ENCODE results near the gene RAB15.

RAB15 gene

GRCh38 chr14:65012353-65012752 is 40.2 kb upstream of the RAB15 start:
- no peak overlapping the region for H3K4ac ChIP-seq (ENCODE audit: low read depth in 1 of 2, low read length in 2 of 2)
- H3K36me3 ChIP-seq (ENCODE audit: control insufficient read depth in 1 of 2, insufficient read depth in 2 of 2, low read depth in 1 of 2, low read length in 2 of 2): peaks cover 26 to 30% of the 10 kb centered on the region in 2 experiments
- no peak overlapping the region for H3K27ac ChIP-seq (ENCODE audit: low read length, poor library complexity, severe bottlenecking)
- H3K4me1 ChIP-seq (ENCODE audit: control insufficient read depth, insufficient read depth, low read depth, low read length): no peaks in the 10 kb centered on the region
- no peak overlapping the region for H3K4me2 ChIP-seq (ENCODE audit: low read length, poor library complexity, severe bottlenecking)
- no peak overlapping the region for H3K9ac ChIP-seq (ENCODE audit: low read length)
- H3K27me3 ChIP-seq (ENCODE audit: control insufficient read depth in 1 of 2, insufficient read depth in 1 of 2, low read length in 2 of 2): no peaks in the 10 kb centered on the region
- no peak overlapping the region for H4K8ac ChIP-seq (ENCODE audit: low read length)
- H2BK120ac ChIP-seq (ENCODE audit: low read depth, low read length): no peak overlapping the region
- no peak overlapping the region for H2AFZ ChIP-seq (ENCODE audit: low read depth, low read length)
- H3K23ac ChIP-seq (ENCODE audit: low read length in 2 of 2): no peak overlapping the region
- no peak overlapping the region for H2BK5ac ChIP-seq (ENCODE audit: low read depth, low read length, poor library complexity, severe bottlenecking)
- no peak overlapping the region for H3K18ac ChIP-seq (ENCODE audit: low read depth in 1 of 2, low read length in 2 of 2)
- H3K14ac ChIP-seq (ENCODE audit: low read length in 2 of 2): no peak overlapping the region
- no peak overlapping the region for H2BK12ac ChIP-seq (ENCODE audit: low read length in 2 of 2)
- H3K79me1 ChIP-seq (replicated peaks; ENCODE audit: low read length, poor library complexity, severe bottlenecking): peaks cover 6% of the 10 kb centered on the region
- no peak overlapping the region for H4K91ac ChIP-seq (ENCODE audit: low read length)
- no peak for DNase-seq
- no peak overlapping the region for H2AK5ac ChIP-seq (ENCODE audit: low read length, severe bottlenecking)
- WGBS: 93% methylated on average over 4 of the region's 4 CpGs
- H3K9me3 ChIP-seq (ENCODE audit: control insufficient read depth, low read length): no peaks in the 10 kb centered on the region
- H3K4me3 ChIP-seq (ENCODE audit: insufficient read depth in 1 of 2, low read depth in 1 of 2, low read length in 2 of 2): no peak overlapping the region
- no peak overlapping the region for H2BK15ac ChIP-seq (ENCODE audit: low read depth, poor library complexity, severe bottlenecking)

DNA sequence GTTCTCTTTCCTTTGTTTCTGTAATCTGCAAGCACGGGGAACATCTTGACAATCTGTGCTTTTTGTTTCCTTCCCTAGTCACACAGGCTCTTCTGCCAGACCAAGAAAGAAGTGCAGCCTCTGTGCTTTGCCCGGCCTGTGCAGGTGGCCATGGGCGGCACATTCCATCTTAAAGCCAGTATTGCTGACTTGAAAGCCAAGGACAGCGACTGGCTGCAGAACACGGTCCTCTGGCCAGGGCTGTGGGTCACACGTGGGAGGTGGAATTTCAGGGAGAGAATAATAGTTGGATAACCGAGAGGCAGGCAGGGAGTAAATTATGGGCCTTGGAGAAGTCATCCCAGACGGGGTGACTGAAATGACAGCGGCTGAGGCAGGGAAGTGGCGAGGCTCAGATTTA is 39.4 kb upstream of the RAB15 start:
- no peak overlapping the region for H3K4me2 ChIP-seq (ENCODE audit: low read length, poor library complexity, severe bottlenecking)
- peaks cover 6% of the 10 kb centered on the region for H3K79me1 ChIP-seq (replicated peaks; ENCODE audit: low read length, poor library complexity, severe bottlenecking)
- H3K4ac ChIP-seq (ENCODE audit: low read depth in 1 of 2, low read length in 2 of 2): no peak overlapping the region
- WGBS: 95% methylated on average over 10 of the region's 10 CpGs
- no peak for DNase-seq
- no peak overlapping the region for H4K8ac ChIP-seq (ENCODE audit: low read length)
- H3K18ac ChIP-seq (ENCODE audit: low read depth in 1 of 2, low read length in 2 of 2): no peak overlapping the region
- no peak overlapping the region for H3K27ac ChIP-seq (ENCODE audit: low read length, poor library complexity, severe bottlenecking)
- H2BK120ac ChIP-seq (ENCODE audit: low read depth, low read length): no peak overlapping the region
- H2BK5ac ChIP-seq (ENCODE audit: low read depth, low read length, poor library complexity, severe bottlenecking): no peak overlapping the region
- no peak overlapping the region for H4K91ac ChIP-seq (ENCODE audit: low read length)
- peaks cover 19 to 29% of the 10 kb centered on the region in 2 experiments for H3K36me3 ChIP-seq (ENCODE audit: control insufficient read depth in 1 of 2, insufficient read depth in 2 of 2, low read depth in 1 of 2, low read length in 2 of 2)
- no peak overlapping the region for H3K23ac ChIP-seq (ENCODE audit: low read length in 2 of 2)
- no peak overlapping the region for H3K9ac ChIP-seq (ENCODE audit: low read length)
- H3K4me3 ChIP-seq (ENCODE audit: insufficient read depth in 1 of 2, low read depth in 1 of 2, low read length in 2 of 2): no peak overlapping the region
- H2BK15ac ChIP-seq (ENCODE audit: low read depth, poor library complexity, severe bottlenecking): no peak overlapping the region
- no peak overlapping the region for H2AK5ac ChIP-seq (ENCODE audit: low read length, severe bottlenecking)
- H2AFZ ChIP-seq (ENCODE audit: low read depth, low read length): no peak overlapping the region
- no peak overlapping the region for H3K14ac ChIP-seq (ENCODE audit: low read length in 2 of 2)
- H3K9me3 ChIP-seq (ENCODE audit: control insufficient read depth, low read length): no peaks in the 10 kb centered on the region
- H3K27me3 ChIP-seq (ENCODE audit: control insufficient read depth in 1 of 2, insufficient read depth in 1 of 2, low read length in 2 of 2): no peaks in the 10 kb centered on the region
- no peaks in the 10 kb centered on the region for H3K4me1 ChIP-seq (ENCODE audit: control insufficient read depth, insufficient read depth, low read depth, low read length)
- H2BK12ac ChIP-seq (ENCODE audit: low read length in 2 of 2): no peak overlapping the region

DNA sequence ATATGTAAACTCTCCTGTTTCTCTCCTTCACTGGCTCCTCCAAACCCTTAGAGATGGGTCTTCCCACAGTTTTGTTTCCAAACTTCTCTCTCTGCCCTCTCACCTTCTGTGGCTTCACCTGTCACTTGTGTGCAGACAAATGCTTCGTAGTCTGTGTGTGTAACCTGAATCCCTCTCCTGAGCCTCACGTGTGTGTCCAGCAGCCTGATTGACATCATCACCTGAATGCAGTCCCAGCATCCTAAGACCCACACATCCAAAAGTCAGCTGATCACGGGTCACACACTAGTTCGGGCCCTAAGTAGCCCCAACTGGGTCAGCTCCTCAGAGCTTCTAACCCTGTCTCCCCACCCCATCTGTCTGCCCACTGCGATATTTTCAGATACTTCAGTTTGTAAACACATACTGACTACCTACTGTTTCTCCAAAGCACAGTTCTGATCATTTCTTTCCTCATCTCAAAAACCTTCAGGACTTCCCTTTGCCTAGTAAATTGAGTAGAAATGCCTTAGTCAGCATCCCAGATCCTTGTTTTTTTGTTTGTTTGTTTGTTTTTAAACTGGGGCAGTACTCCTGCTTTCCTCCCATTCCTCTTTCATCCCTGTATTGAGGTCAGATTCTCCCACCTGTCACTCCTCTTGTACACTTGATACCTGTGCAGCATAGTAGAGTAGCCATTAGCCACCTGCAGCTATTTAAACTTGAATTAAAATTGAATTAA is 38.2 kb upstream of the RAB15 start:
- Histone ChIP-seq H3K9me3 (ENCODE audit: control insufficient read depth, low read length) (no peaks in the 10 kb centered on the region), H3K18ac (ENCODE audit: low read depth in 1 of 2, low read length in 2 of 2) (no peak overlapping the region), H3K27ac (ENCODE audit: low read length, poor library complexity, severe bottlenecking) (no peak overlapping the region), H3K4me3 (ENCODE audit: insufficient read depth in 1 of 2, low read depth in 1 of 2, low read length in 2 of 2) (no peak overlapping the region), H3K79me1 (replicated peaks; ENCODE audit: low read length, poor library complexity, severe bottlenecking) (peaks cover 6% of the 10 kb centered on the region), H3K9ac (ENCODE audit: low read length) (no peak overlapping the region), H3K27me3 (ENCODE audit: control insufficient read depth in 1 of 2, insufficient read depth in 1 of 2, low read length in 2 of 2) (no peaks in the 10 kb centered on the region), H2BK5ac (ENCODE audit: low read depth, low read length, poor library complexity, severe bottlenecking) (no peak overlapping the region), H3K4me1 (ENCODE audit: control insufficient read depth, insufficient read depth, low read depth, low read length) (peaks cover 6% of the 10 kb centered on the region), H3K4ac (ENCODE audit: low read depth in 1 of 2, low read length in 2 of 2) (no peak overlapping the region), H2AFZ (ENCODE audit: low read depth, low read length) (no peak overlapping the region), H3K4me2 (ENCODE audit: low read length, poor library complexity, severe bottlenecking) (no peak overlapping the region), H4K91ac (ENCODE audit: low read length) (no peak overlapping the region), H3K36me3 (ENCODE audit: control insufficient read depth in 1 of 2, insufficient read depth in 2 of 2, low read depth in 1 of 2, low read length in 2 of 2) (peaks cover 16 to 22% of the 10 kb centered on the region in 2 experiments), H2BK12ac (ENCODE audit: low read length in 2 of 2) (no peak overlapping the region), H2BK15ac (ENCODE audit: low read depth, poor library complexity, severe bottlenecking) (no peak overlapping the region), H2AK5ac (ENCODE audit: low read length, severe bottlenecking) (no peak overlapping the region), H3K23ac (ENCODE audit: low read length in 2 of 2) (no peak overlapping the region), H3K14ac (ENCODE audit: low read length in 2 of 2) (no peak overlapping the region), H4K8ac (ENCODE audit: low read length) (no peak overlapping the region), H2BK120ac (ENCODE audit: low read depth, low read length) (no peak overlapping the region)
- 98% methylated on average over 5 of the region's 5 CpGs for WGBS
- DNase-seq: no peak

GRCh38 chr14:65007202-65007601 is 35.1 kb upstream of the RAB15 start:
- Histone ChIP-seq H2AFZ (ENCODE audit: low read depth, low read length) (no peak overlapping the region), H2BK12ac (ENCODE audit: low read length in 2 of 2) (no peak overlapping the region), H2BK120ac (ENCODE audit: low read depth, low read length) (no peak overlapping the region), H3K9ac (ENCODE audit: low read length) (no peak overlapping the region), H3K79me1 (replicated peaks; ENCODE audit: low read length, poor library complexity, severe bottlenecking) (peaks cover 11% of the 10 kb centered on the region), H3K23ac (ENCODE audit: low read length in 2 of 2) (no peak overlapping the region), H2AK5ac (ENCODE audit: low read length, severe bottlenecking) (no peak overlapping the region), H4K8ac (ENCODE audit: low read length) (no peak overlapping the region), H3K4me1 (ENCODE audit: control insufficient read depth, insufficient read depth, low read depth, low read length) (peaks cover 6% of the 10 kb centered on the region), H3K9me3 (ENCODE audit: control insufficient read depth, low read length) (no peaks in the 10 kb centered on the region), H3K4ac (ENCODE audit: low read depth in 1 of 2, low read length in 2 of 2) (no peak overlapping the region), H3K4me2 (ENCODE audit: low read length, poor library complexity, severe bottlenecking) (no peak overlapping the region), H3K14ac (ENCODE audit: low read length in 2 of 2) (no peak overlapping the region), H3K27me3 (ENCODE audit: control insufficient read depth in 1 of 2, insufficient read depth in 1 of 2, low read length in 2 of 2) (no peaks in the 10 kb centered on the region), H3K4me3 (ENCODE audit: insufficient read depth in 1 of 2, low read depth in 1 of 2, low read length in 2 of 2) (no peak overlapping the region), H4K91ac (ENCODE audit: low read length) (no peak overlapping the region), H3K36me3 (ENCODE audit: control insufficient read depth in 1 of 2, insufficient read depth in 2 of 2, low read depth in 1 of 2, low read length in 2 of 2) (peaks cover 9 to 13% of the 10 kb centered on the region in 2 experiments), H3K27ac (ENCODE audit: low read length, poor library complexity, severe bottlenecking) (no peak overlapping the region), H2BK5ac (ENCODE audit: low read depth, low read length, poor library complexity, severe bottlenecking) (no peak overlapping the region), H2BK15ac (ENCODE audit: low read depth, poor library complexity, severe bottlenecking) (no peak overlapping the region), H3K18ac (ENCODE audit: low read depth in 1 of 2, low read length in 2 of 2) (no peak overlapping the region)
- no peak for DNase-seq
- 71% methylated on average over 1 of the region's 1 CpG for WGBS
